ENCODE data around the gene VSIG2.

The VSIG2 gene

GRCh38 chr11:124739479-124740276 is 12.4 kb downstream of the VSIG2 start, which contains the start of gene NRGN:
TSS of gene NRGN (plus strand) at chr11:124739942. CDS start at chr11:124740085, 143 bp downstream.
- no peak within 1 kb of the TSS for H2BK15ac ChIP-seq (ENCODE audit: low read depth, poor library complexity, severe bottlenecking)
- WGBS: under 1% methylated on average over 43 of the region's 59 CpGs
- peak within 1 kb of the TSS; percentile 36 for H3K9ac ChIP-seq (ENCODE audit: low read length)

GRCh38 chr11:124738713-124739478 is 13.2 kb downstream of the VSIG2 start:
- no peak overlapping the region for H4K91ac ChIP-seq (ENCODE audit: low read length)
- H2BK5ac ChIP-seq (ENCODE audit: low read depth, low read length, poor library complexity, severe bottlenecking): no peak overlapping the region
- no peak overlapping the region for H2BK12ac ChIP-seq (ENCODE audit: low read length in 2 of 2)
- peak overlapping the region in 1 of 2 experiments; percentile 74 for H3K4me3 ChIP-seq (ENCODE audit: insufficient read depth in 1 of 2, low read depth in 1 of 2, low read length in 2 of 2)
- no peak overlapping the region for H2BK15ac ChIP-seq (ENCODE audit: low read depth, poor library complexity, severe bottlenecking)
- no peaks in the 10 kb centered on the region for H3K36me3 ChIP-seq (ENCODE audit: control insufficient read depth in 1 of 2, insufficient read depth in 2 of 2, low read depth in 1 of 2, low read length in 2 of 2)
- no peak for DNase-seq
- H3K4me2 ChIP-seq (ENCODE audit: low read length, poor library complexity, severe bottlenecking): peak overlapping the region; percentile 82
- no peak overlapping the region for H2BK120ac ChIP-seq (ENCODE audit: low read depth, low read length)
- peaks cover 12% of the 10 kb centered on the region for H3K4me1 ChIP-seq (ENCODE audit: control insufficient read depth, insufficient read depth, low read depth, low read length)
- H2AFZ ChIP-seq (ENCODE audit: low read depth, low read length): no peak overlapping the region
- no peak overlapping the region for H3K27ac ChIP-seq (ENCODE audit: low read length, poor library complexity, severe bottlenecking)
- H3K79me1 ChIP-seq (replicated peaks; ENCODE audit: low read length, poor library complexity, severe bottlenecking): no peaks in the 10 kb centered on the region
- no peak overlapping the region for H3K9ac ChIP-seq (ENCODE audit: low read length)
- peaks cover 95 to 96% of the 10 kb centered on the region in 2 experiments for H3K27me3 ChIP-seq (ENCODE audit: control insufficient read depth in 1 of 2, insufficient read depth in 1 of 2, low read length in 2 of 2)
- WGBS: 44% methylated on average over 18 of the region's 21 CpGs
- no peak overlapping the region for H3K14ac ChIP-seq (ENCODE audit: low read length in 2 of 2)
- H4K8ac ChIP-seq (ENCODE audit: low read length): no peak overlapping the region
- peaks cover 2% of the 10 kb centered on the region for H3K9me3 ChIP-seq (ENCODE audit: control insufficient read depth, low read length)
- H2AK5ac ChIP-seq (ENCODE audit: low read length, severe bottlenecking): no peak overlapping the region
- H3K18ac ChIP-seq (ENCODE audit: low read depth in 1 of 2, low read length in 2 of 2): no peak overlapping the region
- no peak overlapping the region for H3K4ac ChIP-seq (ENCODE audit: low read depth in 1 of 2, low read length in 2 of 2)
- peak overlapping the region in 1 of 2 experiments; percentile 32 for H3K23ac ChIP-seq (ENCODE audit: low read length in 2 of 2)

More at GRCh38 chr11:124739479-124740276, 12.4 kb downstream of the VSIG2 start, which contains the start of gene NRGN:
- Histone ChIP-seq H3K79me1 (replicated peaks; ENCODE audit: low read length, poor library complexity, severe bottlenecking) (no peaks in the 10 kb centered on the region), H3K4me2 (ENCODE audit: low read length, poor library complexity, severe bottlenecking) (peak within 1 kb of the TSS; percentile 82), H2BK5ac (ENCODE audit: low read depth, low read length, poor library complexity, severe bottlenecking) (no peak within 1 kb of the TSS), H2AK5ac (ENCODE audit: low read length, severe bottlenecking) (no peak within 1 kb of the TSS), H2AFZ (ENCODE audit: low read depth, low read length) (peak within 1 kb of the TSS; percentile 32), H3K14ac (ENCODE audit: low read length in 2 of 2) (no peak within 1 kb of the TSS), H3K4ac (ENCODE audit: low read depth in 1 of 2, low read length in 2 of 2) (no peak within 1 kb of the TSS), H3K4me1 (ENCODE audit: control insufficient read depth, insufficient read depth, low read depth, low read length) (peaks cover 12% of the 10 kb centered on the region), H3K27ac (ENCODE audit: low read length, poor library complexity, severe bottlenecking) (no peak within 1 kb of the TSS), H3K36me3 (ENCODE audit: control insufficient read depth in 1 of 2, insufficient read depth in 2 of 2, low read depth in 1 of 2, low read length in 2 of 2) (no peaks in the 10 kb centered on the region), H2BK120ac (ENCODE audit: low read depth, low read length) (no peak within 1 kb of the TSS), H3K4me3 (ENCODE audit: insufficient read depth in 1 of 2, low read depth in 1 of 2, low read length in 2 of 2) (peak within 1 kb of the TSS; percentile 38 to 74), H3K27me3 (ENCODE audit: control insufficient read depth in 1 of 2, insufficient read depth in 1 of 2, low read length in 2 of 2) (peaks cover 95 to 96% of the 10 kb centered on the region in 2 experiments), H2BK12ac (ENCODE audit: low read length in 2 of 2) (no peak within 1 kb of the TSS), H4K8ac (ENCODE audit: low read length) (no peak within 1 kb of the TSS), H3K9me3 (ENCODE audit: control insufficient read depth, low read length) (peaks cover 2% of the 10 kb centered on the region), H4K91ac (ENCODE audit: low read length) (no peak within 1 kb of the TSS), H3K23ac (ENCODE audit: low read length in 2 of 2) (peak within 1 kb of the TSS in 1 of 2 experiments; percentile 32), H3K18ac (ENCODE audit: low read depth in 1 of 2, low read length in 2 of 2) (no peak within 1 kb of the TSS)
- DNase-seq: peak; percentile 87

- Histone ChIP-seq H2AFZ (ENCODE audit: low read depth, low read length) (no peak overlapping the region), H3K23ac (ENCODE audit: low read length in 2 of 2) (no peak overlapping the region), H3K4me3 (ENCODE audit: insufficient read depth in 1 of 2, low read depth in 1 of 2, low read length in 2 of 2) (no peak overlapping the region), H2AK5ac (ENCODE audit: low read length, severe bottlenecking) (no peak overlapping the region), H4K8ac (ENCODE audit: low read length) (no peak overlapping the region), H3K9me3 (ENCODE audit: control insufficient read depth, low read length) (no peaks in the 10 kb centered on the region), H3K18ac (ENCODE audit: low read depth in 1 of 2, low read length in 2 of 2) (no peak overlapping the region), H3K27me3 (ENCODE audit: control insufficient read depth in 1 of 2, insufficient read depth in 1 of 2, low read length in 2 of 2) (peaks cover 85 to 86% of the 10 kb centered on the region in 2 experiments), H3K4ac (ENCODE audit: low read depth in 1 of 2, low read length in 2 of 2) (no peak overlapping the region), H3K27ac (ENCODE audit: low read length, poor library complexity, severe bottlenecking) (no peak overlapping the region), H3K79me1 (replicated peaks; ENCODE audit: low read length, poor library complexity, severe bottlenecking) (no peaks in the 10 kb centered on the region), H3K9ac (ENCODE audit: low read length) (no peak overlapping the region), H2BK120ac (ENCODE audit: low read depth, low read length) (no peak overlapping the region), H2BK15ac (ENCODE audit: low read depth, poor library complexity, severe bottlenecking) (no peak overlapping the region), H2BK5ac (ENCODE audit: low read depth, low read length, poor library complexity, severe bottlenecking) (no peak overlapping the region), H4K91ac (ENCODE audit: low read length) (no peak overlapping the region), H3K4me1 (ENCODE audit: control insufficient read depth, insufficient read depth, low read depth, low read length) (peaks cover 12% of the 10 kb centered on the region), H3K14ac (ENCODE audit: low read length in 2 of 2) (no peak overlapping the region), H2BK12ac (ENCODE audit: low read length in 2 of 2) (no peak overlapping the region), H3K36me3 (ENCODE audit: control insufficient read depth in 1 of 2, insufficient read depth in 2 of 2, low read depth in 1 of 2, low read length in 2 of 2) (no peaks in the 10 kb centered on the region), H3K4me2 (ENCODE audit: low read length, poor library complexity, severe bottlenecking) (no peak overlapping the region)
- 46% methylated on average over 5 of the region's 7 CpGs for WGBS
- DNase-seq: no peak
Observed at GRCh38 chr11:124737638-124738305, 14.3 kb downstream of the VSIG2 start.
